ENCODE results near the gene WIPF1.

WIPF1 gene, protein sequence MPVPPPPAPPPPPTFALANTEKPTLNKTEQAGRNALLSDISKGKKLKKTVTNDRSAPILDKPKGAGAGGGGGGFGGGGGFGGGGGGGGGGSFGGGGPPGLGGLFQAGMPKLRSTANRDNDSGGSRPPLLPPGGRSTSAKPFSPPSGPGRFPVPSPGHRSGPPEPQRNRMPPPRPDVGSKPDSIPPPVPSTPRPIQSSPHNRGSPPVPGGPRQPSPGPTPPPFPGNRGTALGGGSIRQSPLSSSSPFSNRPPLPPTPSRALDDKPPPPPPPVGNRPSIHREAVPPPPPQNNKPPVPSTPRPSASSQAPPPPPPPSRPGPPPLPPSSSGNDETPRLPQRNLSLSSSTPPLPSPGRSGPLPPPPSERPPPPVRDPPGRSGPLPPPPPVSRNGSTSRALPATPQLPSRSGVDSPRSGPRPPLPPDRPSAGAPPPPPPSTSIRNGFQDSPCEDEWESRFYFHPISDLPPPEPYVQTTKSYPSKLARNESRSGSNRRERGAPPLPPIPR

DNA sequence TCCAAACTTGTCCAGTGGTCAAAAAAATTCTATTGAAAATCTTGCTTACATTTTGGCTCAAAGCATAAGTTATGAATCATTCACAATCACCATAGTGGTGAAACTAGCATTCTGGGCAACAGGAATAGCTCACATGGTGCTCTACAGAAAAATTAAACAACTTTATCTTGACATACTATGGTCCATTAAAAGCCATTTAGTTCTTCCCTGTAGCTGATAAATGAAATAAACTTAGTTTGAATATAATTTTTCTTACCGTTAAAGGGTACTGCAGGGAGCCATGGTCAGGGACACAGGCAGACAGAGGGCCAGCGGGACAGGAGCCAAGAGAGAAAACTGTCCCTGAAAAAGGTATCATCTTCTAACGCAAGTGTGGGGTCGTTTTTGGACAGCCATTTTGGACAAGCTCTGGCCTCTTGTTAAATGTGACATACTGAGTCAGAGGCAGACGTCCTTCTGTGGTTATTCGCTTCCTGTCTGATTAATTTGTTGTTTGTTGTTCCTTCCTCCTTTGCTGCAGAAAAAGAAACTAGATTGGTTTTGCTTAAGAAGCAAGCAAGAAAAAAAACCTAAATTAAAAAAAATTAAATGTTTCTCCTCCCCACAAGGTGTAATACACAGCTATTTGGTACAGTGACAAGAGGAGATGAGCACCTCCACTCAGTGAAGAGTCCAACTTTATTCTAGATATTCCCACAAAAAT is at the start of gene WIPF1:
WIPF1 (minus strand) TSS at position 460 of the 703 bp plus-strand sequence. CDS start 12,231 bp downstream, outside the sequence.
- DNase-seq (ENCODE audit: extremely low spot score, insufficient read length, low read depth), result no peak
- peak; percentile 97 for FAIRE-seq

DNA sequence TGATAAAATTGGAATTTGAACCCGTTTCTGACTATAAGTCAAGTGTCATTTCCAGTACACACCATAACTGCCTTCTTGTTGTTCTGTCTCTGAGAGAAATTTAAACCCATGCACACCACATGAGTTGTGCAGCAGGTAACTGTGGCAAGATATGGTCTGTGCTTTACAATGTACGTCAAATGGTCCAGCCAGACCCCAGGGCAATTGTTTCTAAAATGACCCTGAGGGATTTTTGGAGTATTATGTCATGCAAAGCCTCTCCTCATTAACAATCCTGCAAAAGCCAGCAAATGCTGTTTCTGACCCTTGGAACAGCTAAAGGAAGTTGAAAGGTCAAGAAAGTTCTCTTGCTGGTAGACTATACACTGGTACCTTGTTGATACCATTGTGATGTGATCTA is 47.7 kb upstream of the WIPF1 start:
- DNase-seq (ENCODE audit: extremely low spot score, insufficient read length, low read depth) (no peak), FAIRE-seq (no peak)

DNA sequence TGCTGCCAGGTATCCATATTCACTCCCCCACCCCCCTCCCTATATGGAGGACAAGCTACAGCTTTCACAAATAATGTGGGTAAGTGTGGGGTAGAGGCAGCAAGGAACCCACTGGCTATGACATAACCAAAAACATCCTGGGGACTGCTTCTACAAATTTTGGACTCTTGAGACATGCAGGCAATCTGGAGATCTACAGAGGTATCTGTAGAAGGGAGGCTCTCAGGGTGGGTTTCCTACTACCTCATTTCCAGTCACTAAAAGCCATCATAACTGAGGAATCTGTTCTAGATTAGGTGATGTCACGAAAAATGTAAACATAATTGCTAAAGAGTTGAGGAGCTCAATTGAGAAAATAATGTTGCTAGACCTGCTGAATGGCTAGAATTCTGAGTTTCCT is 46.8 kb upstream of the WIPF1 start:
- DNase-seq (ENCODE audit: extremely low spot score, insufficient read length, low read depth), result no peak
- no peak for FAIRE-seq

DNA sequence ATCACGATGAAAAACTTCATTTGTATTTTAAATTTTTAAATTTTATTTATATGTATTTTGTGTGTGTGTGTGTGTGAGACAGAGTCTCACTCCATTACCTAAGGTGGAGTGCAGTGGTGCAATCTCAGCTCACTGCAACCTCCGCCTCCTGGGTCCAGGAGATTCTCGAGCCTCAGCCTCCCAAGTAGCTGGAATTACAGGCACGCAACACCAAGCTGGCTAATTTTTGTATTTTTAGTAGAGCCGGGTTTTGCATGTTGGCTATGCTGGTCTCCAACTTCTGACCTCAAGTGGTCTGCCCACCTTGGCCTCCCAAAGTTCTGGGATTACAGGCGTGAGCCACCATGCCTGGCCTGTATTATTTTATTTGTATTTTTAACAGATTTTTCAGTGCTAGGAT is 45.8 kb upstream of the WIPF1 start:
- DNase-seq (ENCODE audit: extremely low spot score, insufficient read length, low read depth) (no peak), FAIRE-seq (no peak)

DNA sequence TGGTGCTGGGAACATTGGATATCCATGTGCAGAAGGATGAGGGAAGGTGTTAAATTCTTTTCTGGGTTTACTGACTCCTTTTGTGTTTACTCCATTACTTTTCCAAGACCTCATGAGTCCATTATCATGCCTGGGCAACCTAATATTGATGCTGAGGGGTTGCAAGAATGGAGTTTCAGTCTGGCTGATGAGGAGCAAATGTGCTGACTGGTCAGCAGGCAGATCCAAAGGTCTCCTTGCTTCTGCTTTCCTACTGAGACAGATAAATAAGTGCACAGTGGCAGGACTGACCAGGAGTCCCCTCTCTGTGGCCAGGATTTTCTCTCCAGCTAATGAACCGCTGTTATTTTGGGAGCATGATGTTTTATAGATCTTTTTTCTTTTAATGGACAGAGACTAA is 43.6 kb upstream of the WIPF1 start:
- FAIRE-seq (no peak), DNase-seq (ENCODE audit: extremely low spot score, insufficient read length, low read depth) (no peak)

DNA sequence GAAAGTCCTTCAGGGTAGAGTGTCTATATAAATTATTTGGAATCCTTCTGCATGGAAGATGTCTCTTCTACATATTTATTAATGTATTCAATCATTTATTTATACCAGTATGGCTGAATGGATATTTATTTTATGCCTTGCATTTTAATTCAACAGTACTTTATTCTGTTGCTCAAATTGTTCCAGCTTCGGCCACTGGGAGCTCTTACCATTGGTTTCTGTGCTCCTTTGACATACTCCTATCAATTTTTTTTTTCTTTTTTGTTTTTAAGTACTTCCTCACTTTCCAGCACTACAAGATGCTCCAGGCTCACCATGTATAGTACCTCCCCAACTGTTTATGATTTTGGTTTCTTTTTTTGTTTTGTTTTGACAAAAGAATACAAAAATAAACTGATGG is 39.4 kb upstream of the WIPF1 start:
- no peak for FAIRE-seq

DNA sequence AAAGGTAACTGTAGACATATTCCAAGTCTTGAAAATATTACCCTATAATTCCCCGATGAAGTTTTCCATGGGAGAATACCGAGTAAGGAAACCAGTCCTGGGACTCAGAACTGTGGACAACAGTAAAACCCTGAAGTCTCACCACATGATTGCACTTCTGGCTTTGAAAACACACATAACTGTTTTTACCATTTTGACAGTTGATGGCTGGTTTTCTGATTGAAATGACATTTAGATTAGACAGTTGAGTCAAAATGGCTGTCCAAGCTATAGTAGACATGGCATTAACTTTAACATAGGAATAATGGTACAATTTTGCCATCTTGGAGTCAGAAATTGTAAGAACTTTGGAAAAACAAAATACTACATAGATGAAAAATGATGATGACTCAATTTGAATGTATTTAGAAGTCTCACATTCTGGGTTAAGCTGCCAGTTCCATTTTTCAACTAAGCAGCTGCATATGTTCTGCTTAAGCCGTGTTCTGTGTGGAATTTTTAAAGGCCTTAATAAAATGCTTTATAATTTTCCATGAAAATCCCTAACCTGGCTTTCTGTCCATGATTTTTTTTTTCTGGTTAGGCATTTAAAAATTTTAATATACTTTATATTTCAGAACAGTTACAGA is 38.3 kb upstream of the WIPF1 start:
- no peak for DNase-seq (ENCODE audit: extremely low spot score, insufficient read length, low read depth)
- peak; percentile 35 for FAIRE-seq

More for the DNA sequence above, 39.4 kb upstream of the WIPF1 start:
- DNase-seq (ENCODE audit: extremely low spot score, insufficient read length, low read depth), result no peak

DNA sequence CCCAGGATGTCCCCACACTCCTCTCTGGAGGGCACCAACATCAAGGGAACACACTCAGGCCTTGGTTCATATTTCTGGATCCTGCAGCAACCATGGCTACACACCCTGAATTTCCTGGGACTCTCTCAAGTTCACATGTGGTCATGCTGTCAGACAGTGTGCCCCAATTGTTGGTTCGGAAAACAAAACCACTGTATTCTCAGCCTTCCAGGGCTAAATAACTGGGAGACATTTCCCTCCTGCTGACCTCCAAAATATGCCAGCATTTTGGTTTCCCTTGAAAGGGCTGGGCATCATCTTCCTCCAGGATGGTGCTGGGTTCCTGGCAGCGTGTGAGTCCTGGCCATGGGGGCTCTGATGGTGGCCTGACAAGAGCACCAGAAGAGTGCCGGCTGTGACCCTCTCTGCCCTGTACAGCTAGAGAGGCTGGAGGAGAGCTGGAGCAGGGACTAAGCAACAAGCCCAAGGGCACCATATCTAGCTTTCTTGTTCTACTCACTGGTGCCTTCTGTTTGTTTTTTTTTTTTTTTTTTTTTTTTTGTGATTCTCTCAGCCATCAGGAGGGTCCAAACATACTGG is 37.5 kb upstream of the WIPF1 start:
- DNase-seq (ENCODE audit: extremely low spot score, insufficient read length, low read depth) (no peak), FAIRE-seq (no peak)

DNA sequence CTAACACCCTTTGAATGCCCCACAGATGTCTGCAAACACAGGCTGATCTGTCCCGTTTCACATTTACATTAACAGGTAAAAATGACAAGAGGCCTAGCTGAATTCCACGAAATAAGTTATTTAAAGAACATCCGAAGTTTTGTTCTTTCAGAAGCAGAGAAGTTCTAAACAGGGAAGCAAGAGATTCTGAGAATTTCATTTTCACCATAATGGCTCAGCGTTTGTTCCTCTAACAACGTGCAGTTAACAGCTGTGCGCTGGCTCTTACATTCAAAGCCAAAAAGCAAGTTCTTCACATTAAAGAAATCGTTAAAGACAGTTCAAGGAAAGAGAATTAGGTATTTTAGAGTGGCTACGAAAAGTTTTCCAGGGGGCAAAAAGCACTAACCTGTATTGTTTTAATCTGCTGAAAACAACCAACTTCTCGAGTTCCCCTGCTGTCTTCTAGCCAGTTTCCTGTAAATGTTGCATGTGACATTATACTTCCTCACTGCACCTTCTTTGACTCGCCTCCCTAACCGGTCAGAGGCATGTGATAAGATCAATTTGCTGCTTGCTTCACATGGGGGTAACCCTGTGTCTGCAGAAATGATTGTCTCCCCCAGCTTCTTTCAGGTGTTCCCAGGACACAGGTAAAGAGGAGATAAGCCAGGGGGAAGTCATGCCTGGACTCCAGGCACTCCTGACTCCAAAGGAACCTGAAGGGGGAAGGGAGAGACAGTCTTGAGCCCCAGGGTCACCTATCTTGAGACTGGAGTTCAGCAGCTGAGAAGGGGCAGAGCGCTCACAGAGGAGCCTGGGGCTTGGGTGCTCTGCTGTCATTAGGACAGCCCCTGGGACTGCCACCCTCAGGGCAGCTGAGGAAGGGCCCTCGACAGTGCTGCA is 36.8 kb upstream of the WIPF1 start:
- DNase-seq (ENCODE audit: extremely low spot score, insufficient read length, low read depth), result peak; percentile 25
- FAIRE-seq, result peak; percentile 89

DNA sequence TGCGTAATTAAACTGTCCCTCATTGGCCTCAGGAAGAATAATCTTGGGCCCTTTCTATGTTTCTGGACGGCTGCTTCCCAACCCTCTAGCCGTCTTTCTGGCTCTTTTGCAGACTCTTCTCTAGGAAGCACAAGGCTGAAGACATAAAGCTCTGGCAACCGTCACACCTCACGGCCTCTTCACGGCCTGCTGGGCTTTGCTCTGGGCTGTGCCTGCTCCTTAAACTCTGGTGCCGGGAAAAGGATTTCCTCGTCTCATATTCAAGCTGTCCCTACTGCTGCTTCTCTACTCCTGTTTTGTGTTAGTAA is 36.0 kb upstream of the WIPF1 start:
- DNase-seq (ENCODE audit: extremely low spot score, insufficient read length, low read depth) (no peak), FAIRE-seq (peak; percentile 47)

DNA sequence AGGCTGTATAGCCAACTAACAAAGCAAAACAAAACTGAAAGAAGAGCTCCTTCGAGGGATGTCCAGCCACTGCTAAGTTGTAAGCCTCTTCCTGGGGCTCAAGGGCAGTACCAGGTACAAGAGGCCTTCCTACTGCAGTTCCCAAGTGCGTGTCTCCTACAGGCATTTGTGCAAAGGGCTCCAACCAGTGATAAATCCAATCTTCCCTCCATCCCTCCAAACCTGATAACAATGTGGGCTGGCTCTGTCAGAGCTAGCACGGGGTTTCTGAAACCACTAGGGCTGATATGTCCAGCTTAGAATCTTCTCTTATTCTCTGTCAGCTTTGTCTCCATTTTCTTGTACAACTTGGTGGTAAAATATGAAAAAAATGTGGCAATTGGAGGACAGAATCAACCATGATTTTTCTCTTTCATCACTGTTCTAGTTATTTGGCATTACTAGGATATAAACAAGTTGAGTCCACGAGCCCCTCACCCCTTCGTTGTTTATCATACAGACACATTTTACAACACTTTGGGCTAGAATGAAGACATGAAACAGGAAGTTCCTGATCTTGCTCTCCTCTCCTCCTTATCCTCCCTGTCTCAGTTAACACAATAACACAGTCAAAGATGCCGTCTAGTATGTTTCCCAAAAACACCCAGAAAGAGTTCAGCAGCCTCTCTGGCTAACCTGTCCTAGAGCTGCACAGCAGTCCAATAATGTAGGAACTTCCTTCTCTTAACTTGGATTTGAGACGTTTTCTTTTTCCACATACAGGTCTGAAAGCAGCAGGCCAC is 35.4 kb upstream of the WIPF1 start:
- peak; percentile 76 for FAIRE-seq
- DNase-seq (ENCODE audit: extremely low spot score, insufficient read length, low read depth), result no peak

DNA sequence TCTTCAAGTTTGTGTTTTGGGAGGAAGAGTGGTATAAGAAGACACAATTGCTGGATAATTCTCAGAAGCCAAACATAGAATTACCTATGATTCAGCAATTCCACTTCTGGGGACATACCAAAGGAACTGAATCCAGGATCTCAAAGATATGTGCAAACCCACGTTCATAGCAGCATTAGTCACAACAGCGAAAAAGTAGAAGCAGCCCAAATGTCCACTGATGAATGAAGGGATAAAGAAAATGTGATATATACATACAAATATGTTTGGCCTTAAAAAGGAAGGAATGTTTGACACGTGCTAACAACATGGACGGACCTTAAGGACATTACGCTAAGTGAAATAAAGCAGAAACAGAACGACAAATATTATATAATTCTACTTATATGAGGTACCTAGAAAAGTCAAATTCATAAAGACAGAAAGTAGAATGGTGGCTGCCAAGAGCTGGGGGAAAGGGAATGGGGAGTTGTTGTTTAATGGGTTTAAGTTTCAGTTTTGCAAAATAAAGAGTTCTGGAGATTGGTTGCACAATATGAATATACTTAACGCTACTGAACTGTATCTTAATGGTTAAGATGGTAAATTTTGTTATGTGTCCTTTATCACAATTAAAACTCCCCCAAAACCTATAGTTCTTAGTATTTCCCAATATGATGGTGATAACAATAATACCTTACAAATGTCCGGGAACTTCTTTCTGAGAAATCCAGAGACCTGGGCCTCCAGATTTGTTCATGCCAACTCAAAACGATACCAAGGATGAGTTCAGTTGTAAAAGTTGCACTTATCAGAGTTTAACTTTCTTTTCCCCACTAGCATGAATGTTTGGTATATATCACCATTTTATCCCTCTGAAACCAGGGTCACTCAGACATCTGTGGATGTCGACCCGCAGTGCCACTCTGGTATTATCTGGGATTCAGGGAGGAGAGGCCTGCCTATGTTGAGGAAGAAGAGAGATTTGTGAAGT is 33.7 kb upstream of the WIPF1 start:
- peak; percentile 48 for FAIRE-seq
- DNase-seq (ENCODE audit: extremely low spot score, insufficient read length, low read depth), result no peak

DNA sequence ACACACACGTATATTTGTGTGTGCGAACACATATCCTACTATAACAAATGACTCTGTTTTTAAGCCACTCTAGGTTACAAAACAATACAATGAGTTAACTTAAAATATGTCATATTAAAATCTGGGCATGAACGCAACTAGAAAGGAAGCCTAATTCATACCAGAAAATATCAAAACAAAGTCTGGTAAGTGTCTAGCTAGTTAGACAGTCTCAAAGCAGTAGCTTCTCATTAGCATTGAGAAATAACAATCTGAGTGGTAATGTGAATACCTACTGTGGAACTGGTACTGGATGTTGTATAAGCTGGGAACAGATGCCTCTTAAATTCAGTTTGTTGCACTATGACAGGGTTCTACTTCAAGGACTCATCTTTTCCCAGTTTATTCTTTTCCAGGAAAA is 32.5 kb upstream of the WIPF1 start:
- FAIRE-seq (no peak), DNase-seq (ENCODE audit: extremely low spot score, insufficient read length, low read depth) (no peak)

DNA sequence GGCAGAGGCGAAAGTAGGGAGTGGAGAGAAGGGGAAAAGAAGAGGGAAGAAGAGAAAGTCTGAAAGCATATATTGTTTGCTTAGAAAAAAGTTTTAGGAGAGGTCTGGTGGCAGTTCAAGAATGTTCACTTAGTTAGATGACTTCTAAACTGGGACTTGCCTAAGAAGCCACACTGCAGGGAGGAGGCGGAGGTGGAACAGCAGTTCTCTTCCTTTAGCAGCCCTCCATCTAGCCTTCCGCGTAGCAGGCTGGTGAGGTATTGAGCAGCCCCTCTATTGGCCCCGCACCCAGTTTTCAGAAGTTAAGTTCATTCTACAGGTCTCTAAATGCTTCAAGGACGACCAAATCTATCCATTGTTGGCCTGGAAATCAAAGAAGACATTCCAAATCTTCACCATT is 31.9 kb upstream of the WIPF1 start:
- DNase-seq (ENCODE audit: extremely low spot score, insufficient read length, low read depth) (no peak), FAIRE-seq (no peak)

DNA sequence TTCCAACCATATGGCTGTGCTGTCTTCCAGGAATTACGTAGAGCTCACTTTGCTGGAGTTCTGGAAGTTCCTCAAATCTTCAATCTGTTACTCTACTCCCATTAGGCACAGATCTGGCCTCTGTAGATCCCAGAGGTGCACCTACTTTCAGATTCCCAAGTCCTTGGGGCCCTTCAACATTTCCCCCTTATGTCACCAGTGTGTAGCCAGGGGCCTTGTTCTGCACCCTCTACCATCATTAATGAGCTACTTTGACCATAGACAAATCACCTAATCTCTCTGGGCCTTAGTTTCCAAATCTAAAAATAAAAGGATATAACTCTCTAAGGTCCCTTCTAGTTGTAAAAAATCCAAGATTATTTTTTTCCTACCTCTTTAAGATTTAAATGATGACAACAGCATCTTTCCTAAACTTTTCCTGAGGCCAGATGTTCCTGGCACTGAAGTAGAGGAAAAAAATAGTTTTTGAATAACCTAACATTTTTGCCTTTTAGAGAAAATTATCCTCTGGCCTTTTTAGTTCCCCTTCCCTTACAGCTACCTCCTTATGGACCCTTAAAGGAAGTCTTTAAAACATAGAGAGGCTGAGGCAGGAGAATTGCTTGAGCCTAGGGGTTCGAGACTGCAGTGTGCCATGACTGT is 31.0 kb upstream of the WIPF1 start:
- no peak for FAIRE-seq
- DNase-seq (ENCODE audit: extremely low spot score, insufficient read length, low read depth), result no peak

DNA sequence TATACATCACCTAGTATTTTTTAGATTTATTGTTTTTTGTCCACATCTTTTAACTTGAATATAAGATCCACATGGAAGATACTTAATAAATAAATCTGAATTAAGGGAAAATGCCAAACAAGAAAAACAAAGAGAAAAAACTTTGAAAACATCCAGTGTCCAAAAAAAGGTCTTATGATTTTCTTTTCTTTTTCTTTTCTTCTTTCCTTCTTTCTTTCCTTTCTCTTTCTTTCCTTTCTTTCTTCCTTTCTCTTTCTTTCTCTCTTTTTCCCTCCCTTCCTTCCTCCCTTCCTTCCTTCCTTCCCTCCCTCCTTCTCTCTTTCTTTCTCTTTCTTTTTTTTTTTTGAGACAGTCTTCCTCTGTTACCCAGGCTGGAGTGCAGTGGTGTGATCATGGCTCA is 29.6 kb upstream of the WIPF1 start:
- FAIRE-seq (no peak), DNase-seq (ENCODE audit: extremely low spot score, insufficient read length, low read depth) (no peak)

DNA sequence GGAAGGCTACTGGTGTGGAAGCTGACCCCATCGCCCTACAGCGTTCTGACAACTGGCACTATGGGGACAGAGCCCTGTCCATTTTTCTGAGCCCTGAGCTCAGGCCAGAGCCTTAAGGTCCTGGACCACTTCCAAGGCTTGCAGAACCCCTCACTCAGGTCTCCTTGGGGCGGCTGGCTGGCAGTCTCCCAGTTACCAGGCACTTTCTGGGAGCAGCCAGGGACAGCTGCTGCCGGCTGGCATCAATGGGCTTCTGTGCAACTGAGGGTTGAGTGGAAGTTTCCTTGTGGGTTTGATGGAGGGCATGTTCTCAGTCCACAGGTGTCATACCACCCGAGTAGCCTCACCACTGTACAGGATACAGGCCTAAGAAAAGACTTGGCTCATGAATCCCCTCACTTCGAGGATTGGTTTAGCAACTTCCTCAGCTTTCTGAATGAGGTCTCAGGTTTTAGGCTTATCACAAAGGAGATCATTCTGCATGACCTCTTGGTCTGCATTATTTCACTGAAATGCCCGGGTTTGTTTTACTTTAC is 27.4 kb upstream of the WIPF1 start:
- FAIRE-seq, result no peak

More for the DNA sequence above, 27.4 kb upstream of the WIPF1 start:
- no peak for DNase-seq (ENCODE audit: extremely low spot score, insufficient read length, low read depth)
